HepG2 (cell line): ENCODE results near the gene ARG1. TPM values are rescaled to one million over a fixed set of nuclear protein-coding genes. Genes with fewer than 3 reads are reported as not detected.

ENCODE experiments used
- ASH2L ChIP-seq: fragments of 300-600, 200-600 bp; sonication (generic); IDR thresholded peaks from 2 replicates; pipeline ENCODE4 v1.7.0; 2017; ENCODE audit warnings: low read depth, mild to moderate bottlenecking, moderate library complexity, mixed read lengths, low read length; ENCODE audit not compliant: insufficient read length
- ATF1 ChIP-seq: IDR thresholded peaks from 2 replicates; pipeline ENCODE4 v1.6.1; 2016; ENCODE audit warnings: mild to moderate bottlenecking, control low read depth
- ATM ChIP-seq: fragments of 450-650 bp; IDR thresholded peaks from 2 replicates; pipeline ENCODE4 v1.7.1; 2017; ENCODE audit warnings: mild to moderate bottlenecking, borderline replicate concordance
- GATAD1 ChIP-seq: IDR thresholded peaks from 2 replicates; pipeline ENCODE4 v1.6.1; 2016; ENCODE audit warnings: missing genetic modification reagents, missing compliant biosample characterization
- IKZF4 ChIP-seq: sonication (generic); formaldehyde crosslinking; IDR thresholded peaks from 2 replicates; pipeline ENCODE4 v1.5.1; 2020; ENCODE audit warnings: borderline replicate concordance, mild to moderate bottlenecking, low read depth, missing genetic modification reagents; ENCODE audit errors: not compliant biosample characterization
- MBD4 ChIP-seq: IDR thresholded peaks from 2 replicates; pipeline ENCODE4 v1.6.1; 2012; ENCODE audit warnings: low read length, inconsistent platforms, borderline replicate concordance
- NFE2L2 ChIP-seq: fragments of 150-350 bp; IDR thresholded peaks from 2 replicates; pipeline ENCODE4 v1.6.1; 2014; ENCODE audit warnings: low read length
- PHF20 ChIP-seq: sonication (generic); formaldehyde crosslinking; IDR thresholded peaks from 2 replicates; pipeline ENCODE4 v1.5.0; 2020; ENCODE audit warnings: mild to moderate bottlenecking, missing genetic modification reagents
- SMAD1 ChIP-seq: sonication (generic); formaldehyde crosslinking; IDR thresholded peaks from 2 replicates; pipeline ENCODE4 v1.4.0; 2020; ENCODE audit warnings: missing genetic modification reagents, low read depth, mild to moderate bottlenecking, borderline replicate concordance
- TRIM24 ChIP-seq: sonication (generic); formaldehyde crosslinking; IDR thresholded peaks from 2 replicates; pipeline ENCODE4 v1.8.0; 2022; ENCODE audit warnings: mild to moderate bottlenecking, missing genetic modification reagents
- YEATS4 ChIP-seq: sonication (generic); formaldehyde crosslinking; IDR thresholded peaks from 2 replicates; pipeline ENCODE4 v1.4.0; 2020; ENCODE audit warnings: missing genetic modification reagents, borderline replicate concordance
- ZFY ChIP-seq: sonication (generic); formaldehyde crosslinking; IDR thresholded peaks from 2 replicates; pipeline ENCODE4 v1.4.0; 2020; ENCODE audit warnings: missing genetic modification reagents
- ZNF10 ChIP-seq: sonication (generic); formaldehyde crosslinking; IDR thresholded peaks from 2 replicates; pipeline ENCODE4 v1.4.0; 2020; ENCODE audit warnings: mild to moderate bottlenecking, low read depth, missing genetic modification reagents, borderline replicate concordance
- ZNF652 ChIP-seq: IDR thresholded peaks from 2 replicates; pipeline ENCODE4 v1.6.1; 2016; ENCODE audit warnings: low read depth, borderline replicate concordance
- polyA plus RNA-seq, 8 experiments: library from polyadenylated mRNA; depleted of rRNA in 3 of 8; stranded (reverse) in 7 of 8; unstranded in 1 of 8; fragments of >200 nt; fragmentation: Illumina TruSeq in 4 of 8; extraction: Trizol in 4 of 8; gene quantifications; 2 replicates each; pipeline versions ENCODE4 v1.2.1 to v1.2.3, GENCODE V29; 2011 to 2016; ENCODE audit warnings: low read depth in 4 of 8, missing spikeins in 1 of 8, mixed read lengths in 1 of 8; ENCODE audit not compliant: insufficient read depth in 1 of 8
- total RNA-seq, 5 experiments: library from RNA; depleted of rRNA; stranded (reverse); fragments of >200 nt; fragmentation: Illumina TruSeq; extraction: Trizol; gene quantifications; 2 replicates each; pipeline ENCODE4 v1.2.3, GENCODE V29; 2016; ENCODE audit warnings: low read depth in 1 of 5
- TF ChIP-seq, protein P1 (sequence below): sonication (generic); formaldehyde crosslinking; IDR thresholded peaks from 2 replicates; pipeline ENCODE4 v1.9.0; 2021; ENCODE audit warnings: mild to moderate bottlenecking, missing genetic modification reagents
- TF ChIP-seq, protein P2 (sequence below): IDR thresholded peaks from 2 replicates; pipeline ENCODE4 v1.6.1; 2016
- TF ChIP-seq, protein P3 (sequence below): sonication (generic); formaldehyde crosslinking; IDR thresholded peaks from 2 replicates; pipeline ENCODE4 v1.4.0; 2020; ENCODE audit warnings: missing genetic modification reagents, borderline replicate concordance

ARG1 gene
- total and polyA plus RNA-seq, 2 of the 13 experiments (the other 11 are each of a cell fraction or from before 2014, with no cell fraction given) = 2.2 to 11.2 TPM

DNA sequence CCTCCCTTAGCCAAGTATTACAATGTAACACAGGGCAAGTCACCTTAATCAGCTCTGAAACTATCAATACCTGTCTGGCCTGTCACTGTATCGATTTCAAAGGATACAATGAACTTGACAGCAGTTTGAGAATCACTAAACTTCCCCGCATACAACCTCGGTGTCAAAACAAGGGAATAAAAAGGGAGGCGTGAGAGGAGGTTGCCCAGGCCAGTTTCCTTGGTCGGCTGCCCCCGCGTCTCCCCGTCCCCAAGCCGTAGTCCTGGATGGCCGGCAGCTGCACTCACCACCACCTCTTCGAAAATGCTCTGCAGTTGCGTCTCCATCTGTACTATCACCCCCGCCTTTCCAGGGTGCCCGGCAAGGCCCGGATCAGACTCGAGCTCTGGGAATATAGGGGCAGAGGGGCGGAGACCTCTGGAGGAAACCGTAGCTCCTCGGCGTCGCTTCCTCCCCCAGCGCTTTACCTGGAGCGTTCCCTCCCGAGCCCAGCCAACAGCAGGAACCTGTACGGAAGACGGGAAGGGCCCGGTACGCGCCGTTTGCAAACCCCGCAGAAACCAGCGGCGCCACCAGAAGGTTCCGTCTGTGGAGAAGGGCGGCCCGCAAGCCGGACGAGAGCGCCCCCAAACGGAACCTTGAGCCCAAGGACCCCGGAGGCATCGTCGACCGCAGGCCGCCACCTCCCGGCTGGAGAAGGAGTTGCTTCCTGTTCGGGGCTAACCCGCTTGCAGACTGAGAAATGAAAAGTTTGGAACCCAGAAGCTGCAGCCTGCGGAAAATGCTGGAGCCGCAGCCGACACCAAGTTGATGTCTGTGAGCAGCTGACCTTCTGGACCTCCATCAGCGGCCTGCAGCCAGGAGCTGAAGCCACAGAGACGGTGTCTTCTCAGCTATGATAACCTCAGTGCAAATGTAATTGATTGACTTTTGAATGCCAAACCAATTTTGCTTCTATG is 55.0 kb downstream of the ARG1 start, which contains the start of gene MED23 (continued):
- TF ChIP-seq, protein P1, sequence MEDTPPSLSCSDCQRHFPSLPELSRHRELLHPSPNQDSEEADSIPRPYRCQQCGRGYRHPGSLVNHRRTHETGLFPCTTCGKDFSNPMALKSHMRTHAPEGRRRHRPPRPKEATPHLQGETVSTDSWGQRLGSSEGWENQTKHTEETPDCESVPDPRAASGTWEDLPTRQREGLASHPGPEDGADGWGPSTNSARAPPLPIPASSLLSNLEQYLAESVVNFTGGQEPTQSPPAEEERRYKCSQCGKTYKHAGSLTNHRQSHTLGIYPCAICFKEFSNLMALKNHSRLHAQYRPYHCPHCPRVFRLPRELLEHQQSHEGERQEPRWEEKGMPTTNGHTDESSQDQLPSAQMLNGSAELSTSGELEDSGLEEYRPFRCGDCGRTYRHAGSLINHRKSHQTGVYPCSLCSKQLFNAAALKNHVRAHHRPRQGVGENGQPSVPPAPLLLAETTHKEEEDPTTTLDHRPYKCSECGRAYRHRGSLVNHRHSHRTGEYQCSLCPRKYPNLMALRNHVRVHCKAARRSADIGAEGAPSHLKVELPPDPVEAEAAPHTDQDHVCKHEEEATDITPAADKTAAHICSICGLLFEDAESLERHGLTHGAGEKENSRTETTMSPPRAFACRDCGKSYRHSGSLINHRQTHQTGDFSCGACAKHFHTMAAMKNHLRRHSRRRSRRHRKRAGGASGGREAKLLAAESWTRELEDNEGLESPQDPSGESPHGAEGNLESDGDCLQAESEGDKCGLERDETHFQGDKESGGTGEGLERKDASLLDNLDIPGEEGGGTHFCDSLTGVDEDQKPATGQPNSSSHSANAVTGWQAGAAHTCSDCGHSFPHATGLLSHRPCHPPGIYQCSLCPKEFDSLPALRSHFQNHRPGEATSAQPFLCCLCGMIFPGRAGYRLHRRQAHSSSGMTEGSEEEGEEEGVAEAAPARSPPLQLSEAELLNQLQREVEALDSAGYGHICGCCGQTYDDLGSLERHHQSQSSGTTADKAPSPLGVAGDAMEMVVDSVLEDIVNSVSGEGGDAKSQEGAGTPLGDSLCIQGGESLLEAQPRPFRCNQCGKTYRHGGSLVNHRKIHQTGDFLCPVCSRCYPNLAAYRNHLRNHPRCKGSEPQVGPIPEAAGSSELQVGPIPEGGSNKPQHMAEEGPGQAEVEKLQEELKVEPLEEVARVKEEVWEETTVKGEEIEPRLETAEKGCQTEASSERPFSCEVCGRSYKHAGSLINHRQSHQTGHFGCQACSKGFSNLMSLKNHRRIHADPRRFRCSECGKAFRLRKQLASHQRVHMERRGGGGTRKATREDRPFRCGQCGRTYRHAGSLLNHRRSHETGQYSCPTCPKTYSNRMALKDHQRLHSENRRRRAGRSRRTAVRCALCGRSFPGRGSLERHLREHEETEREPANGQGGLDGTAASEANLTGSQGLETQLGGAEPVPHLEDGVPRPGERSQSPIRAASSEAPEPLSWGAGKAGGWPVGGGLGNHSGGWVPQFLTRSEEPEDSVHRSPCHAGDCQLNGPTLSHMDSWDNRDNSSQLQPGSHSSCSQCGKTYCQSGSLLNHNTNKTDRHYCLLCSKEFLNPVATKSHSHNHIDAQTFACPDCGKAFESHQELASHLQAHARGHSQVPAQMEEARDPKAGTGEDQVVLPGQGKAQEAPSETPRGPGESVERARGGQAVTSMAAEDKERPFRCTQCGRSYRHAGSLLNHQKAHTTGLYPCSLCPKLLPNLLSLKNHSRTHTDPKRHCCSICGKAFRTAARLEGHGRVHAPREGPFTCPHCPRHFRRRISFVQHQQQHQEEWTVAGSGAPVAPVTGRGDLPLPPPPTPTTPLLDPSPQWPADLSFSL (CRISPR knock-in tag) = peak; percentile 78
- TF ChIP-seq ZFY (CRISPR knock-in tag) (peak; percentile 95), IKZF4 (CRISPR knock-in tag) (peak; percentile 89), ZNF10 (no peak), PHF20 (CRISPR knock-in tag) (peak; percentile 100), MBD4 (no peak; the same call in 1 of the 2 replicates), YEATS4 (CRISPR knock-in tag) (peak; percentile 99), GATAD1 (CRISPR knock-in tag) (peak; percentile 99), ATF1 (CRISPR knock-in tag) (peak; percentile 75), SMAD1 (CRISPR knock-in tag) (peak; percentile 99; the same call in 1 of the 2 replicates), ZNF652 (peak; percentile 80), TRIM24 (CRISPR knock-in tag) (peak; percentile 32; the same call in 1 of the 2 replicates), ATM (no peak), NFE2L2 (peak; percentile 16; the same call in 1 of the 2 replicates), ASH2L (peak; percentile 100)
- TF ChIP-seq, protein P2, sequence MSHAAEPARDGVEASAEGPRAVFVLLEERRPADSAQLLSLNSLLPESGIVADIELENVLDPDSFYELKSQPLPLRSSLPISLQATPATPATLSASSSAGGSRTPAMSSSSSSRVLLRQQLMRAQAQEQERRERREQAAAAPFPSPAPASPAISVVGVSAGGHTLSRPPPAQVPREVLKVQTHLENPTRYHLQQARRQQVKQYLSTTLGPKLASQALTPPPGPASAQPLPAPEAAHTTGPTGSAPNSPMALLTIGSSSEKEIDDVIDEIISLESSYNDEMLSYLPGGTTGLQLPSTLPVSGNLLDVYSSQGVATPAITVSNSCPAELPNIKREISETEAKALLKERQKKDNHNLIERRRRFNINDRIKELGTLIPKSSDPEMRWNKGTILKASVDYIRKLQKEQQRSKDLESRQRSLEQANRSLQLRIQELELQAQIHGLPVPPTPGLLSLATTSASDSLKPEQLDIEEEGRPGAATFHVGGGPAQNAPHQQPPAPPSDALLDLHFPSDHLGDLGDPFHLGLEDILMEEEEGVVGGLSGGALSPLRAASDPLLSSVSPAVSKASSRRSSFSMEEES (CRISPR knock-in tag) = peak; percentile 79
- TF ChIP-seq, protein P3, sequence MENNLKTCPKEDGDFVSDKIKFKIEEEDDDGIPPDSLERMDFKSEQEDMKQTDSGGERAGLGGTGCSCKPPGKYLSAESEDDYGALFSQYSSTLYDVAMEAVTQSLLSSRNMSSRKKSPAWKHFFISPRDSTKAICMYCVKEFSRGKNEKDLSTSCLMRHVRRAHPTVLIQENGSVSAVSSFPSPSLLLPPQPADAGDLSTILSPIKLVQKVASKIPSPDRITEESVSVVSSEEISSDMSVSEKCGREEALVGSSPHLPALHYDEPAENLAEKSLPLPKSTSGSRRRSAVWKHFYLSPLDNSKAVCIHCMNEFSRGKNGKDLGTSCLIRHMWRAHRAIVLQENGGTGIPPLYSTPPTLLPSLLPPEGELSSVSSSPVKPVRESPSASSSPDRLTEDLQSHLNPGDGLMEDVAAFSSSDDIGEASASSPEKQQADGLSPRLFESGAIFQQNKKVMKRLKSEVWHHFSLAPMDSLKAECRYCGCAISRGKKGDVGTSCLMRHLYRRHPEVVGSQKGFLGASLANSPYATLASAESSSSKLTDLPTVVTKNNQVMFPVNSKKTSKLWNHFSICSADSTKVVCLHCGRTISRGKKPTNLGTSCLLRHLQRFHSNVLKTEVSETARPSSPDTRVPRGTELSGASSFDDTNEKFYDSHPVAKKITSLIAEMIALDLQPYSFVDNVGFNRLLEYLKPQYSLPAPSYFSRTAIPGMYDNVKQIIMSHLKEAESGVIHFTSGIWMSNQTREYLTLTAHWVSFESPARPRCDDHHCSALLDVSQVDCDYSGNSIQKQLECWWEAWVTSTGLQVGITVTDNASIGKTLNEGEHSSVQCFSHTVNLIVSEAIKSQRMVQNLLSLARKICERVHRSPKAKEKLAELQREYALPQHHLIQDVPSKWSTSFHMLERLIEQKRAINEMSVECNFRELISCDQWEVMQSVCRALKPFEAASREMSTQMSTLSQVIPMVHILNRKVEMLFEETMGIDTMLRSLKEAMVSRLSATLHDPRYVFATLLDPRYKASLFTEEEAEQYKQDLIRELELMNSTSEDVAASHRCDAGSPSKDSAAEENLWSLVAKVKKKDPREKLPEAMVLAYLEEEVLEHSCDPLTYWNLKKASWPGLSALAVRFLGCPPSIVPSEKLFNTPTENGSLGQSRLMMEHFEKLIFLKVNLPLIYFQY = peak; percentile 98
